Peyer's patch (tissue), 4 donors: ENCODE measurements around the gene ZNF543. TPM values are rescaled to one million over a fixed set of nuclear protein-coding genes. Genes with fewer than 3 reads are reported as not detected.

ENCODE experiments used
- DNase-seq, 3 donors: peaks; one replicate each; pipeline ENCODE4 v3.0.0-alpha.2; 2017 to 2019
- H3K27ac ChIP-seq, 4 donors: fragments of 200-600 bp; sonication (generic); one replicate each; pipeline ENCODE4 v1.5.1; 2016 to 2019
- H3K27me3 ChIP-seq, 2 donors: fragments of 200-600 bp; sonication (generic); one replicate each; pipeline ENCODE4 v1.5.1; 2019
- H3K36me3 ChIP-seq, 3 donors: fragments of 200-600 bp; sonication (generic); one replicate each; pipeline ENCODE4 v1.5.1; 2016 to 2019
- H3K4me1 ChIP-seq, 4 donors: fragments of 200-600 bp; sonication (generic); one replicate each; pipeline ENCODE4 v1.5.1; 2016 to 2019
- H3K4me3 ChIP-seq, 4 donors: fragments of 200-600 bp; sonication (generic); 1 replicate in 3 of 4; 2 replicates in 1 of 4; pipeline ENCODE4 v1.5.1; 2016 to 2019; ENCODE audit warnings: mild to moderate bottlenecking in 1 of 4
- H3K9me3 ChIP-seq, 4 donors: fragments of 200-600 bp; sonication (generic); one replicate each; pipeline ENCODE4 v1.5.1; 2016 to 2019; ENCODE audit warnings: mild to moderate bottlenecking in 1 of 4
- POLR2A ChIP-seq, 2 donors: fragments of 450-650 bp; IDR thresholded peaks; one replicate each; pipeline ENCODE4 v1.5.1; 2017; ENCODE audit warnings: antibody characterized with exemption in 2 of 2, mild to moderate bottlenecking in 2 of 2, moderate library complexity in 2 of 2
- total RNA-seq, 4 donors: library from RNA; depleted of rRNA; stranded (reverse); fragments of >200 nt; gene quantifications; one replicate each; pipeline ENCODE4 v1.1.0, GENCODE V29; 2016
- TF ChIP-seq, protein P1 (sequence below), 6 experiments: fragments of 450-650 bp in 4 of 6; fragments of 200-600 bp in 2 of 6; sonication (generic) in 1 of 6; IDR thresholded peaks; one replicate each; pipeline ENCODE4 v1.5.1; 2017 to 2019; ENCODE audit warnings: antibody characterized with exemption in 6 of 6, mild to moderate bottlenecking in 3 of 6, moderate library complexity in 1 of 6

ZNF543 gene
- total RNA-seq, 4 donors from 2014 or later: 1.8 to 7.4 (median 5.2) TPM

DNA sequence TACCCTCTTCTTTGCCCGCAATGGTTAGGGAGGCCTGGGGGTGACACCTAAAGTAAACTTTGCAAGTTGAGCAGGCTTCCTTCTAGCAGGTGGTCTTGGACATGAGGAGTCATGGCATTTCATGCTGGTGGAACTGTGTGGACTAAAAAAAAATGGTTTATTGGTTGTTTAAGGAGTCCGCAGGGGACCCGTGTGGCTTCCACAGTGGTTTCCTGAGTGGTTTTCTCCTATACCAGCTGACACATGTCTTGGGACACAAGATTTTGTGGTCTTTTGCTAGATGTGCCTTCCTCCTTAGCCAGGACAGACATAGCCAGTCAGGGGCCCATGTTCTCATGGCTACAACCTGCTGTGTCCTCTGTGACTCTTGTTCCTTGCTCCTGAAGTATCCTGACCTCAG is 1.5 kb downstream of the ZNF543 start:
- no peaks in the 10 kb centered on the region for H3K27me3 ChIP-seq
- no peak for DNase-seq
- no peak for TF ChIP-seq POLR2A (IDR thresholded peaks at IDR 0.05)
- TF ChIP-seq, protein P1, sequence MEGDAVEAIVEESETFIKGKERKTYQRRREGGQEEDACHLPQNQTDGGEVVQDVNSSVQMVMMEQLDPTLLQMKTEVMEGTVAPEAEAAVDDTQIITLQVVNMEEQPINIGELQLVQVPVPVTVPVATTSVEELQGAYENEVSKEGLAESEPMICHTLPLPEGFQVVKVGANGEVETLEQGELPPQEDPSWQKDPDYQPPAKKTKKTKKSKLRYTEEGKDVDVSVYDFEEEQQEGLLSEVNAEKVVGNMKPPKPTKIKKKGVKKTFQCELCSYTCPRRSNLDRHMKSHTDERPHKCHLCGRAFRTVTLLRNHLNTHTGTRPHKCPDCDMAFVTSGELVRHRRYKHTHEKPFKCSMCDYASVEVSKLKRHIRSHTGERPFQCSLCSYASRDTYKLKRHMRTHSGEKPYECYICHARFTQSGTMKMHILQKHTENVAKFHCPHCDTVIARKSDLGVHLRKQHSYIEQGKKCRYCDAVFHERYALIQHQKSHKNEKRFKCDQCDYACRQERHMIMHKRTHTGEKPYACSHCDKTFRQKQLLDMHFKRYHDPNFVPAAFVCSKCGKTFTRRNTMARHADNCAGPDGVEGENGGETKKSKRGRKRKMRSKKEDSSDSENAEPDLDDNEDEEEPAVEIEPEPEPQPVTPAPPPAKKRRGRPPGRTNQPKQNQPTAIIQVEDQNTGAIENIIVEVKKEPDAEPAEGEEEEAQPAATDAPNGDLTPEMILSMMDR (IDR thresholded peaks at IDR 0.05): no peak
- H3K9me3 ChIP-seq: peaks cover 0 to 15% (median 2%) of the 10 kb centered on the region in 4 donors
- peaks cover 0 to 40% (median 5%) of the 10 kb centered on the region in 3 donors for H3K36me3 ChIP-seq
- peaks cover 3 to 17% (median 8%) of the 10 kb centered on the region in 4 donors for H3K4me1 ChIP-seq
- H3K27ac ChIP-seq: no peak overlapping the region
- H3K4me3 ChIP-seq: peak overlapping the region in 1 of 4 donors; percentile 69

DNA sequence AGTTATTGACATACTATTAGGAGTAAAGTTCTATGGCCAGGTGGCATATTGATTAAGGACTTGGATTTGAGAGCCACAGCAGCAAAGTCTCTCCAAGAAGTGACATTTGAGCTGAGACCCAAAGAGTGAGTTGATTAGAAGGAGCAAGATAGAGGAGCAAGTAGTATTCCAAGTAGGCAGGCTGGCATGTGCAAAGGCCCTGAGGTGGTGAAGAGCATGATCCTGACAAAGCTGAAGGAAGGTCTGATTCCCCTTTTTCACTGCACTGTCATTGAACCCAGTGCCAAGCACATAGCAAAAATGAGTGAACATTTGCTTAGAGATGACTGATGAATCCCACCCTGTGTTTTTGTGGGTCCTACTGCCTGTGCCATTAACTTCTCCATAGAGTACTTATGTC is 4.7 kb downstream of the ZNF543 start:
- Histone ChIP-seq H3K9me3 (peaks cover 0 to 31% (median 9%) of the 10 kb centered on the region in 4 donors), H3K4me1 (peaks cover 3 to 17% (median 8%) of the 10 kb centered on the region in 4 donors), H3K4me3 (no peak overlapping the region), H3K27ac (no peak overlapping the region), H3K36me3 (peaks cover 0 to 67% (median 5%) of the 10 kb centered on the region in 3 donors), H3K27me3 (no peaks in the 10 kb centered on the region)
- DNase-seq: no peak
- no peak for TF ChIP-seq POLR2A (IDR thresholded peaks at IDR 0.05)
- TF ChIP-seq, protein P1 (IDR thresholded peaks at IDR 0.05): no peak

DNA sequence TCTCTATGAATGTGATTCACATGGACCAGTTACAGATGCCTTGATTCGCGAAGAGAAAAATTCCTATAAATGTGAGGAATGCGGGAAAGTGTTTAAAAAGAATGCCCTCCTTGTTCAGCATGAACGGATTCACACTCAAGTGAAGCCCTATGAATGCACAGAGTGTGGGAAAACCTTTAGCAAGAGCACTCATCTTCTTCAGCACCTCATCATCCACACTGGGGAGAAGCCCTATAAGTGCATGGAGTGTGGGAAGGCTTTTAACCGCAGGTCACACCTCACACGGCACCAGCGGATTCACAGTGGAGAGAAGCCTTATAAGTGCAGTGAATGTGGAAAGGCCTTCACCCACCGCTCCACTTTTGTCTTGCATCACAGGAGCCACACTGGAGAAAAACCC is 7.7 kb downstream of the ZNF543 start:
- TF ChIP-seq, protein P1 (IDR thresholded peaks at IDR 0.05): no peak
- no peak for TF ChIP-seq POLR2A (IDR thresholded peaks at IDR 0.05)
- DNase-seq: no peak
- no peak overlapping the region for H3K4me3 ChIP-seq
- peaks cover 0 to 27% (median 9%) of the 10 kb centered on the region in 4 donors for H3K9me3 ChIP-seq
- H3K27ac ChIP-seq: no peak overlapping the region
- H3K36me3 ChIP-seq: peaks cover 0 to 64% (median 5%) of the 10 kb centered on the region in 3 donors
- no peaks in the 10 kb centered on the region for H3K27me3 ChIP-seq
- H3K4me1 ChIP-seq: no peaks in the 10 kb centered on the region

DNA sequence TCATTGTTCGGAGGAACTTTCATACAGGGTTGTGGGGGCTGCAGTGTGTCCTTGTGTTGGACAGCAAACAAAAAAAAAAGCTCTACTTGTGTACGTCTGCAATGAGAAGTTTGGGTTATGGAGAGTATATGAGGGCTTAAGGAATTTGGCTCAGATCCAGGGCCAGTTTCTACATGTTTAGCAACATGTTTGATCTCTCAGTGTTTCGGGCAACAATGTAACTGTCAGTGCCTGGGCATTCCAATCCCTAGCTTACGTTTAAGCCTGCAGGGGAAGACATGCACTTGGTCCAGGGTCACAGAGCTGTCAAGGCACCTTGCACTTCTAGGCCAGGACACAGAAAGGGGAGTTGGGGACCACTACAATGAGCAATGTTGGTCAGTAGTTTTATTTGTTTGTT is 13.9 kb downstream of the ZNF543 start:
- DNase-seq: no peak
- peaks cover 0 to 2% (median 0%) of the 10 kb centered on the region in 3 donors for H3K36me3 ChIP-seq
- no peak overlapping the region for H3K27ac ChIP-seq
- TF ChIP-seq, protein P1 (IDR thresholded peaks at IDR 0.05): no peak
- TF ChIP-seq POLR2A (IDR thresholded peaks at IDR 0.05): no peak
- H3K4me1 ChIP-seq: no peaks in the 10 kb centered on the region
- H3K27me3 ChIP-seq: no peaks in the 10 kb centered on the region
- H3K4me3 ChIP-seq: no peak overlapping the region
- no peaks in the 10 kb centered on the region for H3K9me3 ChIP-seq

DNA sequence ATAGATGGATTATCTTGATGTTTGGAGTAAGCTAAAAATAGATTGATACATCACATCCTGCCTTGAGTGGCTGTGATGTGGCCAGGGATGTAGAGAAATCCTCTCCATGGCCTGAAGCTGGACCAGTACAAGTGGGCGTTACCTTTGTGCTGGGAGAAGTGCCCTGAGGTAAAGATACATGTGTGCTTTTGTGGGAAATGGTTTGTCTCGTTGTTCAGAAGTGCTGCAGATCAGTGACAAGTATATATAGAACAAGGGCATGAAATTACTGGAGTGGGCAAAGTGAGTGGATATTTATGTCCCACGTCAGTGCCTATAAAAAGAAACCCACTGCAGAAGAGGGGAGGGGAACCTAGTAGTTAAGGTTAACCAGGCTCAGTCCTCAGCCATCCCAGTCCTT is 18.6 kb downstream of the ZNF543 start:
- Histone ChIP-seq H3K4me1 (no peaks in the 10 kb centered on the region), H3K27me3 (no peaks in the 10 kb centered on the region), H3K36me3 (no peaks in the 10 kb centered on the region), H3K9me3 (no peaks in the 10 kb centered on the region), H3K4me3 (no peak overlapping the region), H3K27ac (no peak overlapping the region)
- TF ChIP-seq POLR2A (IDR thresholded peaks at IDR 0.05): no peak
- TF ChIP-seq, protein P1 (IDR thresholded peaks at IDR 0.05): no peak
- no peak for DNase-seq

DNA sequence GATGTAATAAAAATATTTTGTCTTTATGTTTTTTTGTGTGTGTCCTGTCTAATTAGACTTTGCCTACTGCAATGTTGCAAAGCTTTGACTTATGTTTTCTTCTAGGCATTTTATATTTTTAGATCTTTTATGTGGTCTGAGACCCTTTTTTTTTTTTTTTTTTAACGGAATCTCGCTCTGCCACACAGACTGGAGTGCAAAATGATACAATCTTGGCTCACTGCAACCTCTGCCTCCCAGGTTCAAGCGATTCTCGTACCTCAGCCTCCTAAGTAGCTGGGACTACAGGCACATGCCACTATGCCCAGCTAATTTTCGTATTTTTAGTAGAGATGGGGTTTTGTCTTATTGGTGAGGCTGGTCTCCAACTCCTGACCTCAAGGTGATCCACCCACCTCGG is 22.3 kb downstream of the ZNF543 start:
- Histone ChIP-seq H3K27me3 (no peaks in the 10 kb centered on the region), H3K36me3 (no peaks in the 10 kb centered on the region), H3K9me3 (no peaks in the 10 kb centered on the region), H3K27ac (no peak overlapping the region), H3K4me3 (no peak overlapping the region), H3K4me1 (no peaks in the 10 kb centered on the region)
- no peak for DNase-seq
- no peak for TF ChIP-seq POLR2A (IDR thresholded peaks at IDR 0.05)
- TF ChIP-seq, protein P1 (IDR thresholded peaks at IDR 0.05): no peak
